HG02938 (cell line): ENCODE measurements around the gene EFEMP2.

Experiments
- ATAC-seq: cut with Tn5 transposase; IDR thresholded peaks from one replicate; pipeline ENCODE4 v1.9.1; 2021; ENCODE audit warnings: mild to moderate bottlenecking, moderate library complexity; ENCODE audit not compliant: unreplicated experiment

The EFEMP2 gene

GRCh38 chr11:65867284-65868071 is 5.1 kb downstream of the EFEMP2 start:
- ATAC-seq: no peak

- ATAC-seq: no peak
Observed at GRCh38 chr11:65866509-65867283, 5.9 kb downstream of the EFEMP2 start.

- no peak for ATAC-seq
Observed at GRCh38 chr11:65865550-65866172, 6.9 kb downstream of the EFEMP2 start.

GRCh38 chr11:65864706-65865471 is 7.7 kb downstream of the EFEMP2 start:
- no peak for ATAC-seq

GRCh38 chr11:65863889-65864705 is 8.5 kb downstream of the EFEMP2 start:
- ATAC-seq: no peak

GRCh38 chr11:65862941-65863888 is 9.4 kb downstream of the EFEMP2 start:
- no peak for ATAC-seq

GRCh38 chr11:65862191-65862735 is 10.3 kb downstream of the EFEMP2 start:
- no peak for ATAC-seq

GRCh38 chr11:65861533-65862183 is 10.9 kb downstream of the EFEMP2 start:
- no peak for ATAC-seq

GRCh38 chr11:65861165-65861505 is 11.5 kb downstream of the EFEMP2 start:
- no peak for ATAC-seq

GRCh38 chr11:65860278-65861164 is 12.1 kb downstream of the EFEMP2 start, which contains the start of gene MUS81:
TSS of gene MUS81 (plus strand) at chr11:65860433. CDS start at chr11:65860754, 321 bp downstream.
- peak; percentile 18 for ATAC-seq

GRCh38 chr11:65859812-65860277 is 12.8 kb downstream of the EFEMP2 start:
- peak; percentile 0 for ATAC-seq

- peak; percentile 50 for ATAC-seq
Observed at GRCh38 chr11:65859095-65859811, 13.3 kb downstream of the EFEMP2 start.

GRCh38 chr11:65858681-65859087 is 13.9 kb downstream of the EFEMP2 start:
- no peak for ATAC-seq

- peak; percentile 42 for ATAC-seq
Observed at GRCh38 chr11:65857853-65858680, 14.5 kb downstream of the EFEMP2 start, which contains the start of gene CFL1. TSS of gene CFL1 (minus strand) at chr11:65858180. CDS start at chr11:65858099, 81 bp downstream.

GRCh38 chr11:65857500-65857852 is 15.1 kb downstream of the EFEMP2 start:
- peak; percentile 5 for ATAC-seq
